Upper lobe of left lung (tissue), 4 donors: Measurements from ENCODE around the gene IZUMO2.

Experiments used
- CTCF ChIP-seq, 6 experiments: fragments of 450-650 bp in 4 of 6; fragments of 200-600 bp in 2 of 6; sonication (generic) in 2 of 6; IDR thresholded peaks; one replicate each; pipeline ENCODE4 v1.5.1; 2016 to 2019; ENCODE audit warnings: antibody characterized with exemption in 6 of 6
- EP300 ChIP-seq, 4 donors: sonication (generic); formaldehyde crosslinking; IDR thresholded peaks; one replicate each; pipeline ENCODE4 v1.5.1; 2017; ENCODE audit warnings: antibody characterized with exemption in 4 of 4, control low read depth in 2 of 4

GRCh38 chr19:50202962-50203280 is 39.8 kb upstream of the IZUMO2 start:
- TF ChIP-seq CTCF (IDR thresholded peaks at IDR 0.05) (no peak), EP300 (IDR thresholded peaks at IDR 0.05) (no peak)
